HepG2 (cell line): Measurements from ENCODE around the gene SCAI. TPM values are rescaled to one million over a fixed set of nuclear protein-coding genes. Genes with fewer than 3 reads are reported as not detected.

Experiments used
- HOXA7 ChIP-seq: sonication (generic); formaldehyde crosslinking; IDR thresholded peaks from 2 replicates; pipeline ENCODE4 v1.8.1; 2022; ENCODE audit warnings: mild to moderate bottlenecking, missing genetic modification reagents, moderate library complexity
- IKZF1 ChIP-seq: fragments of 450-650 bp; IDR thresholded peaks from 2 replicates; pipeline ENCODE4 v1.7.1; 2016
- KLF12 ChIP-seq: sonication (generic); formaldehyde crosslinking; IDR thresholded peaks from 2 replicates; pipeline ENCODE4 v1.4.0; 2020; ENCODE audit warnings: missing genetic modification reagents, borderline replicate concordance
- ONECUT2 ChIP-seq: sonication (generic); formaldehyde crosslinking; IDR thresholded peaks from 2 replicates; pipeline ENCODE4 v1.4.0; 2020; ENCODE audit warnings: missing genetic modification reagents
- PHF21A ChIP-seq: sonication (generic); formaldehyde crosslinking; IDR thresholded peaks from 2 replicates; pipeline ENCODE4 v1.5.0; 2020; ENCODE audit warnings: mild to moderate bottlenecking, missing genetic modification reagents
- PLRG1 ChIP-seq: fragments of 450-650 bp; conservative IDR thresholded peaks from 2 replicates; pipeline ENCODE4 v1.6.1; 2016
- SKI ChIP-seq: fragments of 450-650 bp; IDR thresholded peaks from one replicate; pipeline ENCODE4 v1.6.1; 2018; ENCODE audit warnings: mild to moderate bottlenecking; ENCODE audit not compliant: partially characterized antibody
- SP5 ChIP-seq: IDR thresholded peaks from 2 replicates; pipeline ENCODE4 v1.6.1; 2016; ENCODE audit warnings: low read depth, borderline replicate concordance
- ZIK1 ChIP-seq: sonication (generic); formaldehyde crosslinking; IDR thresholded peaks from 2 replicates; pipeline ENCODE4 v1.5.0; 2020; ENCODE audit warnings: mild to moderate bottlenecking, low read depth, missing genetic modification reagents, borderline replicate concordance
- ZNF138 ChIP-seq: sonication (generic); formaldehyde crosslinking; IDR thresholded peaks from 2 replicates; pipeline ENCODE4 v1.5.0; 2020; ENCODE audit warnings: mild to moderate bottlenecking, low read depth, missing genetic modification reagents
- ZNF749 ChIP-seq: sonication (generic); formaldehyde crosslinking; IDR thresholded peaks from 2 replicates; pipeline ENCODE4 v1.8.0; 2022; ENCODE audit warnings: mild to moderate bottlenecking, missing genetic modification reagents, moderate library complexity, borderline replicate concordance
- ZNF75D ChIP-seq: sonication (generic); formaldehyde crosslinking; IDR thresholded peaks from 2 replicates; pipeline ENCODE4 v1.8.1; 2023; ENCODE audit warnings: missing genetic modification reagents, mild to moderate bottlenecking, borderline replicate concordance
- ZSCAN12 ChIP-seq: sonication (generic); formaldehyde crosslinking; IDR thresholded peaks from 2 replicates; pipeline ENCODE4 v1.9.0; 2021; ENCODE audit warnings: mild to moderate bottlenecking, missing genetic modification reagents
- polyA plus RNA-seq, 8 experiments: library from polyadenylated mRNA; depleted of rRNA in 3 of 8; stranded (reverse) in 7 of 8; unstranded in 1 of 8; fragments of >200 nt; fragmentation: Illumina TruSeq in 4 of 8; extraction: Trizol in 4 of 8; gene quantifications; 2 replicates each; pipeline versions ENCODE4 v1.2.1 to v1.2.3, GENCODE V29; 2011 to 2016; ENCODE audit warnings: low read depth in 4 of 8, missing spikeins in 1 of 8, mixed read lengths in 1 of 8; ENCODE audit not compliant: insufficient read depth in 1 of 8
- total RNA-seq, 5 experiments: library from RNA; depleted of rRNA; stranded (reverse); fragments of >200 nt; fragmentation: Illumina TruSeq; extraction: Trizol; gene quantifications; 2 replicates each; pipeline ENCODE4 v1.2.3, GENCODE V29; 2016; ENCODE audit warnings: low read depth in 1 of 5
- TF ChIP-seq, protein P1 (sequence below): sonication (generic); formaldehyde crosslinking; IDR thresholded peaks from 2 replicates; pipeline ENCODE4 v1.4.0; 2020; ENCODE audit warnings: mild to moderate bottlenecking, missing genetic modification reagents
- TF ChIP-seq, protein P2 (sequence below): sonication (generic); formaldehyde crosslinking; IDR thresholded peaks from 2 replicates; pipeline ENCODE4 v1.4.0; 2020; ENCODE audit warnings: mild to moderate bottlenecking, missing genetic modification reagents
- TF ChIP-seq, protein P3 (sequence below): sonication (generic); formaldehyde crosslinking; IDR thresholded peaks from 2 replicates; pipeline ENCODE4 v1.4.0; 2020; ENCODE audit warnings: missing genetic modification reagents
- TF ChIP-seq, protein P4 (sequence below), 2 experiments: sonication (generic) in 1 of 2; formaldehyde crosslinking in 1 of 2; IDR thresholded peaks; 2 replicates each; pipeline versions ENCODE4 v1.4.0 to v1.6.1; 2016 to 2020; ENCODE audit warnings: borderline replicate concordance in 1 of 2, low read depth in 1 of 2, mild to moderate bottlenecking in 1 of 2, missing genetic modification reagents in 1 of 2

The SCAI gene
- total and polyA plus RNA-seq, 2 of the 13 experiments (the other 11 are each of a cell fraction or from before 2014, with no cell fraction given) = 4.4 to 8.4 TPM

DNA sequence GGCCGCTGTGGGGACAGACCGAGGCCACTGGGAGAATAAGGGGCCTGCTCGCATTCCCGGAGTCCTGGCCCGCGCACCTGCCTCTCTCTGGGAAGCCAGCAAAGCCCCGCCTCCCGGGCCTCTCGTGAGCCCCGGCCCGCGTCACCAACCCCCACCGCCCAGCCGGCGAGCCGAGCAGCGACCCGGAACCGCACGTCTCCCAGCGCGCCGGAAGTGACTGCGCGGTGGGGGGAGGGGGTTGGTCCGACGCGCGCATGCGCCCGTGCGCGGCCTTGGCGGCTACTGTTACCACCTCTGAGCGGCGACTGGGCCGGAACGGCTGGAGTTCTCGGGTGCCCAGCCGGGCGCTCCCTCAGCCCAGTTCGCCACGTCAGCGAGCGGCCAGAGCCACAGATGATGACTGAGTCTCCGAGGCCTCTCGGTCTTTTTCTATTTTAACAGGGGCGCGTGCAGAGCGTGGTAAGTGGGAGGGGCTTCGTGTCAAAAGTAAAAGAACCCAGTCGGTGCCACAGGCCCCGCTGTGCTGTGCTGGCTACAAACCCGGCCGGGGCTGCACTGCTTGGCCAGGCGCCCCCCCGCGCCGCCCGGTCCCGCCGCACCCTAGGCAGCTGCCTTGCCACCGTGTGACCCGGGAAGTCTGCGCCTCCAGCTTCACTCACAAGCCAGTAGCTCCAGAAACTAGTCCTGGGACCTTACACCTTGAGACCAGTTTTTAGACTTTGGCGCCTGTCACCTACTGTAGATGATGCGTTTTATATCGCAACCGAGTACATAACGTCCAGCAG lies 202.2 kb downstream of the SCAI start, which contains the start of gene GOLGA1 (continued):
- TF ChIP-seq, protein P1, sequence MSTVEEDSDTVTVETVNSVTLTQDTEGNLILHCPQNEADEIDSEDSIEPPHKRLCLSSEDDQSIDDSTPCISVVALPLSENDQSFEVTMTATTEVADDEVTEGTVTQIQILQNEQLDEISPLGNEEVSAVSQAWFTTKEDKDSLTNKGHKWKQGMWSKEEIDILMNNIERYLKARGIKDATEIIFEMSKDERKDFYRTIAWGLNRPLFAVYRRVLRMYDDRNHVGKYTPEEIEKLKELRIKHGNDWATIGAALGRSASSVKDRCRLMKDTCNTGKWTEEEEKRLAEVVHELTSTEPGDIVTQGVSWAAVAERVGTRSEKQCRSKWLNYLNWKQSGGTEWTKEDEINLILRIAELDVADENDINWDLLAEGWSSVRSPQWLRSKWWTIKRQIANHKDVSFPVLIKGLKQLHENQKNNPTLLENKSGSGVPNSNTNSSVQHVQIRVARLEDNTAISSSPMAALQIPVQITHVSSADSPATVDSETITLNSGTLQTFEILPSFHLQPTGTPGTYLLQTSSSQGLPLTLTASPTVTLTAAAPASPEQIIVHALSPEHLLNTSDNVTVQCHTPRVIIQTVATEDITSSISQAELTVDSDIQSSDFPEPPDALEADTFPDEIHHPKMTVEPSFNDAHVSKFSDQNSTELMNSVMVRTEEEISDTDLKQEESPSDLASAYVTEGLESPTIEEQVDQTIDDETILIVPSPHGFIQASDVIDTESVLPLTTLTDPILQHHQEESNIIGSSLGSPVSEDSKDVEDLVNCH (CRISPR knock-in tag) = 0 out of 2 replicates have a peak, but pooled peaks have one; percentile 42
- TF ChIP-seq, protein P2, sequence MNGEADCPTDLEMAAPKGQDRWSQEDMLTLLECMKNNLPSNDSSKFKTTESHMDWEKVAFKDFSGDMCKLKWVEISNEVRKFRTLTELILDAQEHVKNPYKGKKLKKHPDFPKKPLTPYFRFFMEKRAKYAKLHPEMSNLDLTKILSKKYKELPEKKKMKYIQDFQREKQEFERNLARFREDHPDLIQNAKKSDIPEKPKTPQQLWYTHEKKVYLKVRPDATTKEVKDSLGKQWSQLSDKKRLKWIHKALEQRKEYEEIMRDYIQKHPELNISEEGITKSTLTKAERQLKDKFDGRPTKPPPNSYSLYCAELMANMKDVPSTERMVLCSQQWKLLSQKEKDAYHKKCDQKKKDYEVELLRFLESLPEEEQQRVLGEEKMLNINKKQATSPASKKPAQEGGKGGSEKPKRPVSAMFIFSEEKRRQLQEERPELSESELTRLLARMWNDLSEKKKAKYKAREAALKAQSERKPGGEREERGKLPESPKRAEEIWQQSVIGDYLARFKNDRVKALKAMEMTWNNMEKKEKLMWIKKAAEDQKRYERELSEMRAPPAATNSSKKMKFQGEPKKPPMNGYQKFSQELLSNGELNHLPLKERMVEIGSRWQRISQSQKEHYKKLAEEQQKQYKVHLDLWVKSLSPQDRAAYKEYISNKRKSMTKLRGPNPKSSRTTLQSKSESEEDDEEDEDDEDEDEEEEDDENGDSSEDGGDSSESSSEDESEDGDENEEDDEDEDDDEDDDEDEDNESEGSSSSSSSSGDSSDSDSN (CRISPR knock-in tag) = peak; percentile 84
- TF ChIP-seq ZSCAN12 (CRISPR knock-in tag) = peak; percentile 64; the same call in 1 of the 2 replicates
- no peak for TF ChIP-seq PLRG1
- peak; percentile 60; the same call in 1 of the 2 replicates for TF ChIP-seq ZNF749 (CRISPR knock-in tag)
- TF ChIP-seq ZNF75D (CRISPR knock-in tag) = no peak
- TF ChIP-seq, protein P3, sequence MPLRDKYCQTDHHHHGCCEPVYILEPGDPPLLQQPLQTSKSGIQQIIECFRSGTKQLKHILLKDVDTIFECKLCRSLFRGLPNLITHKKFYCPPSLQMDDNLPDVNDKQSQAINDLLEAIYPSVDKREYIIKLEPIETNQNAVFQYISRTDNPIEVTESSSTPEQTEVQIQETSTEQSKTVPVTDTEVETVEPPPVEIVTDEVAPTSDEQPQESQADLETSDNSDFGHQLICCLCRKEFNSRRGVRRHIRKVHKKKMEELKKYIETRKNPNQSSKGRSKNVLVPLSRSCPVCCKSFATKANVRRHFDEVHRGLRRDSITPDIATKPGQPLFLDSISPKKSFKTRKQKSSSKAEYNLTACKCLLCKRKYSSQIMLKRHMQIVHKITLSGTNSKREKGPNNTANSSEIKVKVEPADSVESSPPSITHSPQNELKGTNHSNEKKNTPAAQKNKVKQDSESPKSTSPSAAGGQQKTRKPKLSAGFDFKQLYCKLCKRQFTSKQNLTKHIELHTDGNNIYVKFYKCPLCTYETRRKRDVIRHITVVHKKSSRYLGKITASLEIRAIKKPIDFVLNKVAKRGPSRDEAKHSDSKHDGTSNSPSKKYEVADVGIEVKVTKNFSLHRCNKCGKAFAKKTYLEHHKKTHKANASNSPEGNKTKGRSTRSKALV (CRISPR knock-in tag) = peak; percentile 88
- TF ChIP-seq, protein P4, sequence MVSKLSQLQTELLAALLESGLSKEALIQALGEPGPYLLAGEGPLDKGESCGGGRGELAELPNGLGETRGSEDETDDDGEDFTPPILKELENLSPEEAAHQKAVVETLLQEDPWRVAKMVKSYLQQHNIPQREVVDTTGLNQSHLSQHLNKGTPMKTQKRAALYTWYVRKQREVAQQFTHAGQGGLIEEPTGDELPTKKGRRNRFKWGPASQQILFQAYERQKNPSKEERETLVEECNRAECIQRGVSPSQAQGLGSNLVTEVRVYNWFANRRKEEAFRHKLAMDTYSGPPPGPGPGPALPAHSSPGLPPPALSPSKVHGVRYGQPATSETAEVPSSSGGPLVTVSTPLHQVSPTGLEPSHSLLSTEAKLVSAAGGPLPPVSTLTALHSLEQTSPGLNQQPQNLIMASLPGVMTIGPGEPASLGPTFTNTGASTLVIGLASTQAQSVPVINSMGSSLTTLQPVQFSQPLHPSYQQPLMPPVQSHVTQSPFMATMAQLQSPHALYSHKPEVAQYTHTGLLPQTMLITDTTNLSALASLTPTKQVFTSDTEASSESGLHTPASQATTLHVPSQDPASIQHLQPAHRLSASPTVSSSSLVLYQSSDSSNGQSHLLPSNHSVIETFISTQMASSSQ (IDR thresholded peaks at IDR 0.05; ENCODE audit: low read depth) = no peak
- TF ChIP-seq, protein P4 (CRISPR knock-in tag; IDR thresholded peaks at IDR 0.05; ENCODE audit: borderline replicate concordance) = 0 out of 2 replicates have a peak, but pooled peaks have one; percentile 60
- TF ChIP-seq ZIK1 (CRISPR knock-in tag) = peak; percentile 89
- peak; percentile 71 for TF ChIP-seq SKI
- TF ChIP-seq ONECUT2 (CRISPR knock-in tag) = 0 out of 2 replicates have a peak, but pooled peaks have one; percentile 23
- peak; percentile 83 for TF ChIP-seq PHF21A (CRISPR knock-in tag)
- TF ChIP-seq KLF12 (CRISPR knock-in tag) = 0 out of 2 replicates have a peak, but pooled peaks have one; percentile 64
- 0 out of 2 replicates have a peak, but pooled peaks have one; percentile 18 for TF ChIP-seq SP5 (CRISPR knock-in tag)
- TF ChIP-seq HOXA7 (CRISPR knock-in tag) = no peak
- no peak for TF ChIP-seq IKZF1
- TF ChIP-seq ZNF138 (CRISPR knock-in tag) = 0 out of 2 replicates have a peak, but pooled peaks have one; percentile 27
